Suprapubic skin (tissue), 2 donors: Measurements from ENCODE around the gene LLPH.

ENCODE experiments used
- EP300 ChIP-seq: sonication (generic); formaldehyde crosslinking; IDR thresholded peaks from one replicate; pipeline ENCODE4 v1.6.1; 2017; ENCODE audit warnings: antibody characterized with exemption
- POLR2A ChIP-seq, 2 donors: fragments of 450-650 bp; IDR thresholded peaks; one replicate each; pipeline ENCODE4 v1.6.1; 2017; ENCODE audit warnings: antibody characterized with exemption in 2 of 2, mild to moderate bottlenecking in 2 of 2, moderate library complexity in 2 of 2

GRCh38 chr12:66130267-66131066, at the start of gene LLPH:
- TF ChIP-seq EP300: no peak
- peak in 1 of 2 donors; percentile 58 for TF ChIP-seq POLR2A (IDR thresholded peaks at IDR 0.05)
